NCI-H748 (cell line): ENCODE measurements around the gene FAM25A.
"Not testable (repeated sequence)": the region's sequence is repeated elsewhere in the genome, so short reads cannot be mapped to it uniquely, and the experiment has no call there.

Experiments used
- DNase-seq: peaks from one replicate; lab custom pipeline; 2025; ENCODE audit not compliant: unreplicated experiment; lab: John Stamatoyannopoulos, UW

Gene FAM25A

DNA sequence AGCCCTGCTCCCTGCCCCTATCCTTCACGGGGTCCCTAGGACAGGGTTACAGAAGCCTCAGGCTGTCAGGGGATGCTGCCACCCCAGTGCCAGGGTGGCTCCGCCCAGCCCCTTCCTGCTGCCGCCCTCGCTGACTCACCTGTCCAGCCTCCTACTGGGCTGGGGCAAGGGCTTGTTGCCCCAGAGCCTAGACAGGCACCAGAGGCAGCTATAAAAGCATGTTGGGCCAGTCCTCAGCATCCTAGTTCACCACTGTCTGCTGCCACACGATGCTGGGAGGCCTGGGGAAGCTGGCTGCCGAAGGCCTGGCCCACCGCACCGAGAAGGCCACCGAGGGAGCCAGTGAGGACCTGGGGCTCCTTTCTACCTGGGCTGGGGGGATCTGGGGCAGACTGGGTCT lies at the start of gene FAM25A:
FAM25A (plus strand) TSS at position 239 of the 400 bp plus-strand sequence; CDS start at position 270, 31 bp downstream.
- DNase-seq = not testable (repeated sequence)

DNA sequence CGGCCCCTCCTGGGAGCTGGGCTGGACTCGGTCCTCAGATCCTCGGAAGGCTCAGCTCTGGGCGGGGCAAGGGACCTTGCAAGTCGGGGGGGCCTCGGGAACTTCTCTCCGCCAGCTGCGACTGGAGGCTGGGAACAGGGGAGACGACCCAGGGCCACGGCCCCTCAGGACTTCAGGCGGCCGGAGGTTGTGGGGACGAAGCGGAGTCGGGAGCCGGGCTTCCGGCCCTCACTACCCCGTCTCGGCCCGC lies 49.2 kb upstream of the FAM25A start:
- no peak for DNase-seq

DNA sequence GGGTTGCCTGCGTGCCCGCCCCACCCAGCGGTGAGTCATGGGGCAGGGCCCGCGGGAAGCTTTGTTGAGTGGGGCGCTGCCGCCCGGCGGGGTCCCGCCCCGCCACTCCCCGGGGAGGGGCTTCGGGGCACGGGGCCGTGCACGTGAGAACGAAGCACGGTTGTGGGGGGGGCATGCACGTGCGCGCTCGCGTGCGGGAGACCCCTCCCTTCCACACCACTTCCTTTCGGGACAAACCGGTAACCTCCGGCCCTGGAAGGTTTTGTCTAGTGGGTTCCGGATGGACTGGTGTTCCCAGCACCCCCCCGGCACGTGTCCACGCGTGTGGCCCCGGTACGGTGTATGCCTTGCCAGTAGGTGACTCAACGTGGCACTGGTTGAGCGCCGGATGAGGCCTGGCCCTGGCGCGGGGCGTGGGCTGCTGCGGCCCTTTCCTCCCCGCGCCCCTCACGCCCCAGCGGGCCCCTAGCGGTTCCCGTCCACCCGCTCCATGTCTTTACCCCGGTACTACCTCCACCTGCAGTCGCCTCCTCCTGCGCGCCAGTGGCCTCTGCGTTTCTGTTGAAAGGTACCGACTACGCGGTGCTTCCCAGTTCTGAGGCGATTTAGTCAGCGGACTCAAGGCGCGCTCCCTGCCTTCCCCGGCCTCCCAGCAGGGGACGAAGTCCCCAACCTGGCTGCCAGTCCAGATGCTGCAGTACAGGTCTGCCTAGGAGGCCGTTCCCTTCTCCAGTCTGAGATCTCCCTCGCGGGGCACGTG lies 48.7 kb upstream of the FAM25A start:
- no peak for DNase-seq

DNA sequence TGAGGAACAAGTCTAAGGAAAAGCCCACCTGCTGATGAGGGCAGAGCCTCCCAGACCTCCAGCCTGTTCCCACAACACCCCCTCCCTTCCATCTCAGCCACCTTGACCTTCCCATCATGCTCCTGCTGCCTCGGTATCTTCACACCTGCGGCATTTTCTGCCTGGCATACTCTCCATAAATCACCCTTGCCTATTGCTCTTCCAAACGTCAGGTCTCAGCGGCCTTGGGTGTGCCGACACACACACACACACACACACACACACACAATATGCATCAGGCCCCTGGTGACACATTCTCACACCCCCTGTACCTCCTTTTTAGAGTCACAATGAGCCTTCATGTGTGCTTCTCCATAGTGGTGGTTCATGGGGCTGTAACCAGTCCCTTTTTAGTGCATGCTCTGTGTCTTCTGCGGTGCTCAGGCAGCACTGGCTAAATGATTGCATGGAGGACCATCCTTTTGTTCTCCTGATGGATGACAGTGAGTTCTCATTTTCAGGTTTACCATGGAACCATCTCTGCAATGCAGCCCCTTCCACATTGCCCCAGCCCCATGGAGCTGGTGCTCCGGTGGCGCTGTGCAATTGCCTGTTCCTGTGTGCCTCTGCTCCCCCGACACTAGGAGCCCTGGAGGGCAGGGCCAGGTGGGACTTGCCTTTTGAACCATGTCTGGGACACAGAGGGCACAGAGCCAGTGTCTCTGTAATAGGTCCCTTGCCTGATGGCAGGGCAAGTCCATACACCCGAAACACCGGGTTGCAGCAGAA lies 47.3 kb upstream of the FAM25A start:
- DNase-seq = no peak

DNA sequence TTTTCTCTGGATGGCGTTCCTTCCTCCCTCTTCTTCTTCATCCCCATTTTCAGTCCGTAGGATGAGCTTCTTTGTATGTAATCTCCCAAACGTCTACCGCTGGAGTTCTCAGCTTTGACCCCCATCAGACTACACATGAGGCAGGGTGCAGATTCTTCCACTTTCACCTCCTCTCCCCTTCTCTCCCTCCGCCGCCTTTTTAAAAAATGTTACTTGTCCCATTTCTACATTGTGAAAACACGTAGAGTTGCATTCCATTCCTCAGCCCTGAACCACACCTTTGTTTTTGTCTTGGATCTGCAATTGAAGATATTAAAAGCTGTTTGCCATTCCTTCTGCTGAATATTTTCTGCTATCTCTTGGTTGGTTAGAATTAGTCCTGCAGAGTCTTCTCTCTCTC lies 45.6 kb upstream of the FAM25A start:
- DNase-seq = no peak

DNA sequence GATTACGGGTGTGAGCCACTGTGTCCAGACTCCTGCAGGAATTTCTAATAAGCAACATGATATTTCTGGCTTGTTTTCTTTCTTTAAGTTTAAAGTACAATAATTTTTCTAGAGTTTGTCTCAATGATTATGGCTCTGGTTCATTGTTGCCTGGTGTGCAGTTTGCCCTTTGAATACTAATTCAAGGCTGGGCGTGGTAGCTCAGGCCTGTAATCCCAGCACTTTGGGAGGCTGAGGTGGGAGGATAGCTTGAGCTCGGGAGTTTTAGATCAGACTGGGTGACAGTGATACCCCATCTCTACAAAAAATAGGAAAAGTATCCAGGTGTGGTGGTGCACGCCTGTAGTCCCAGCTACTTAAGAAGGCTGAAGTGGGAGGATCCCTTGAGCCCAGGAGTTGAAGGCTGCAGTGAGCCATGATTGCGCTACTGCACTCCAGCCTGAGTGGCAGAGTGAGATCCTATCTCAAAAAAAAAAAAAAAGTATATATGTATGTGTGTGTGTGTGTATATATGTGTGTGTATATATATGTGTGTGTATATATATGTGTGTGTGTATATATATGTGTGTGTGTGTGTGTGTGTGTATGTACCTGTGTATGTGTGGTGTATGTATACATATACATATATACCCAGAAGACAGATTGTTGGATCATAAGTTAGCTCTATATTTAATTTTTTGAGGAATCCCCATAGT lies 43.6 kb upstream of the FAM25A start:
- DNase-seq = no peak

DNA sequence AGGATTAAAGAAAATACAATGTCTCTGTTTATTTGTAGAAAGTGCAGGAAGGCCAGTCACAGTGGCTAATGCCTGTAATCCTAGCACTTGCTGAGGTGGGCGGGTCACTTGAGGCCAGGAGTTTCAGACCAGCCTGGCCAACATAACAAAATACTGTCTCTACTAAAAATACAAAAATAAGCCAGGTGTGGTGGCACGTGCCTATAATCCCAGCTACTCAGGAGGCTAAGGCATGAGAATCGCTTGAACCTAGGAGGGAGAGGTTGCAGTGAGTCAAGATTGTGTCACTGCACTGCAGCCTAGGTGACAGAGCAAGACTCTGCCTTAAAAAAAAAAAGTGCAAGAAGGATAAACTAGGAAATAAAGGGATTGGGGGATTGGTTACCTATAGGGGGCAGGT lies 41.6 kb upstream of the FAM25A start:
- DNase-seq = not testable (repeated sequence)

DNA sequence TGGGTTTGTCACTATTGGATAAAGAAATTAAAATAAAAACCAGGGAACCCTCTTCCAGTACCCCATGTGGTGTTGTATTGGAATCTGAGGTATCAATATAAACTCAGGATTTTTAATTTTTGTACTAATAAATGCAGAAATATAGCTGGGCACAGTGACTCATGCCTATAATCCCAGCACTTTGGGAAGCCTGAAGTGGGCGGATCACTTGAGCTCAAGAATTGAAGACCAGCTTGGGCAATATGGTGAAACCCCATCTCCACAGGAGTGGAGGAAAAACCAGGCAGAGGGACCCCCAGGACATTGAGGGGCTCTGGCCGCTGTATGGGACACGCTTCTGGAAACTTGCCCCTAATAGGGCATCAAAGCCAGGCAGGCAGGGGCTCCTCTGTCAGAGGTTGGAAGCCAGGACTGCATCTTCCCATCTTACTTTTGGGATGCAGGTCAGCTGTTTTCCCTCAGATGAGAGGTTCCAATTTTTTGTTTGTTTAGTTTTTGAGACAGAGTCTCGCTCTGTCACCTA lies 40.7 kb upstream of the FAM25A start:
- DNase-seq = no peak

DNA sequence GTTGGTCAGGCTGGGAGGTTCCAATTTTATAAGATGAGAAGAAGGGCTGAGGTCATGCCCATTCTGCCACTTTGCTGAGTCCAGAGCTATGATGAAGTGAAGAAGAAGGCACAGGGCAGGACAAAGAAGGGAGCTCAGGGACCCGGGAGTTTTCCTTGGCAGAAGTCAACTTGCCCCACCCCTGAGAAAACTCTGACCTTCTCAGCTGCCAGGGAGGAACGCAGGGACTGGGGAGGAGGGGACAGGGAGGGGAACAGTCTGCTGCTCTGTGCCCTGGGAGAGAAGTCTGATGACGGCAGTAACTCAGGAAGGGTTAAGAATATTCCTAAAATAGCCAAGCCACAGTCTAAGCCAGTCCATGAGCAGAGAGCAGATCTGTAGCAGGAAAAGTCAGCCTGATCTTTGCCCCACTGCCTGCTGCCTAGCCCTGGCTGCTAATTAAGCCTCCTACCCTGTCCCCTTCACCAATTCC lies 40.1 kb upstream of the FAM25A start:
- DNase-seq = no peak

DNA sequence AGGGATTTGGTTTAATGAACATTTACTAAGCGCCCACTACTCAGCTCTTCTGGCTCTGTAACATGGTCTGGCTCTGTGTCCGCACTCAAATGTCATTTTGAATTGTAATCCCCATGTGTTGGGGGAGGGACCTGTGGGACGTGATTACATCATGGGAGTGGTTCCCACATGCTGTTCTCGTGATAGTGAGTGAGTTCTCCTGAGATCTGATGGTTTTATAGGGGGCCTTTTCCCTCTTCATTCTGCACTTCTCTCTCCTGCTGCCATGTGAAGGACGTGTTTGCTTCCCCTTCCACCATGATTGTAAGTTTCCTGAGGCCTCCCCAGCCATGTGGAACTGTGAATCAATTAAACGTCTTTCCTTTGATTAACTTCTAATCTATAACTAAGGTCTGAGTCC lies 39.1 kb upstream of the FAM25A start:
- DNase-seq = not testable (repeated sequence)

DNA sequence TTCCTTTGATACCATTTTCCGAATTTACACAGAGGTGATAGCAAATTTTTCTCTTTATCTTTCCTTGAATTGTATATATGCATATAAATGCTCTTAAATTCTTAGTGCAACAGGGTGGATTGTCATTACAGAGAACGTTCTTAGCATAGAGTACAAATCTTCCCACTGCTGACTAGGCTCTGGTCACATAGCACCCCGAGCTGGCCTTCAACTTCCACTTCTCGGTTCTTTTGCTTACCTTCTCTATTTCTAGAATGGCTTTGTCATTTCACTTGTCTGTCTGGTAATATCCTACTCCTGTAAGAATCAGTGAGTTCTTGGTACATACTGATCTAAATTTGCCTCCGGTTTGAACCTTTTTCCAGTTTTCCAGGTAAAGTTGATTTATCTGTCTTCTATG lies 38.4 kb upstream of the FAM25A start:
- no peak for DNase-seq

DNA sequence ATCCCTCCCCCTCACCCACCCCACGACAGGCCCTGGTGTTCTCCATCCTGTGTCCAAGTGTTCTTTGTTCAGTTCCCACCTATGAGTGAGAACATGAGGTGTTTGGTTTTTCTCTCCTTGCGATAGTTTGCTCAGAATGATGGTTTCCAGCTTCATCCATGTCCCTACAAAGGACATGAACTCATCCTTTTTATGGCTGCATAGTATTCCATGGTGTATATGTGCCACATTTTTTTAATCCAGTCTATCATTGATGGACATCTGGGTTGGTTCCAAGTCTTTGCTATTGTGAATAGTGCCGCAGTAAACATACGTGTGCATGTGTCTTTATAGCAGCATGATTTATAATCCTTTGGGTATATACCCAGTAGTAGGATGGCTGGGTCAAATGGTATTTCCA lies 35.6 kb upstream of the FAM25A start:
- not testable (repeated sequence) for DNase-seq

DNA sequence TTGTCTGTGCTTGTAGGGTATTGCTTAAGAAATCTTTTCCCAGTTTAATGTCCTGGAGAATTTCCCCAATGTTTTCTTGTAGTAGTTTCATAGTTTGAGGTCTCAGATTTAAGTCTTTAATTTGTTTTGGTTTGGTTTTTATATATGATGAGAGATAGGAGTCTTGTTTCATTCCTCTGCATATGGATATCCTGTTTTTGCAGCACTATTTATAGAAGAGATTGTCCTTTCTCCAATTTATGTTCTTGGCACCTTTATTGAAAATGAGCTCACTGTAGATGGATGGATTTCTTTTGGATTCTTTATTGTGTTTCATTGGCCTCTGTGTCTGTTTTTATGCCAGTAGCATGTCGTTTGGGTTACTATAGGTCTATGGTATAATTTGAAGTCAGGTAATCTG lies 31.6 kb upstream of the FAM25A start:
- no peak for DNase-seq

DNA sequence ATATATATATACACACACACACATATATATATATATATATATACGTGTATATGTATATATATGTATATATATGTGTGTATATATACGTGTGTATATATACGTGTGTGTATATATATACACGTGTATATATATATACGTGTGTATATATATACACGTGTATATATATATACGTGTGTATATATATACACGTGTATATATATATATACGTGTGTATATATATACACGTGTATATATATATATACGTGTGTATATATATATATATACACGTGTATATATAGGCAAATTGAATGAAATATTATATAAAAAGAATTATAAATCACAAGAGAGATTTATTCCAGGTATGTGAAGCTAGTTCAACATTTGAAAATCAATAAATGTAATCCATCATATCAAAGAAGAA lies 28.7 kb upstream of the FAM25A start:
- not testable (repeated sequence) for DNase-seq

DNA sequence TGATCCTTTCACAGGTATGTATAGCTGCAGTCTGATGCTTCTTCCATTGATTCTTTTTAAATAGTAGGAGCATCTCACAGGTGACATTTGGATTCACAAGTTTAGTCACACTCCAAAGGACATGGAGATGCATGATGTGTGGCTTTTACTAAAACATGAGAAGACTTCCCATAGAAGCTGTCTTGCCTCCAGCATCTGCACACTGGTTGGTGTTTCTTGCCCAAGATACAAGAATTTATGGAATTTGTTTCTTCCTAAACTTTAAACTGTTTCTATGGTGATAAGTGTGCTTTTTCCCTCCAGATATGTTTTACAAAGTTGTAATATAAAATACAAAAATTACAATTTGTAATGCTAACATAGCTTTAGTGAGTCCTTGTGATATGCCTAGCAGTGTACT lies 27.6 kb upstream of the FAM25A start:
- DNase-seq = no peak

DNA sequence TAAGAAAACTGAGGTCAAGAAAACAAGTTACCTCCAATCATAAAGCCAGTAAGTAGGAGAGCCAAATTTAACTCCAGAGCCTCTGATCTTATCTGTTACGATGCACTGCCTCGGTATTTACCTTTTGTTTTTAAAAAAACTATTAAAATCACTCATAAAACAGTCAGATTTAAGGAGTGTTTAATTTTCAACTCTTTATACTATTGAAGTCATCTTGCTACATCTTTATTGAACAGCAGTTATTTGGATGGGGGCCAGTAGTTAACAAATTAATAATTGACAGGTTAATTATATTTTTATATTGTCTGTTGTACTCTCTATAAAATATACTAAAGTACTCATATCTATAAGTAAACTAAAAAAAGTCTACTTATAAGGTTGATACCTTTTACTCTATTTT lies 27.2 kb upstream of the FAM25A start:
- no peak for DNase-seq

DNA sequence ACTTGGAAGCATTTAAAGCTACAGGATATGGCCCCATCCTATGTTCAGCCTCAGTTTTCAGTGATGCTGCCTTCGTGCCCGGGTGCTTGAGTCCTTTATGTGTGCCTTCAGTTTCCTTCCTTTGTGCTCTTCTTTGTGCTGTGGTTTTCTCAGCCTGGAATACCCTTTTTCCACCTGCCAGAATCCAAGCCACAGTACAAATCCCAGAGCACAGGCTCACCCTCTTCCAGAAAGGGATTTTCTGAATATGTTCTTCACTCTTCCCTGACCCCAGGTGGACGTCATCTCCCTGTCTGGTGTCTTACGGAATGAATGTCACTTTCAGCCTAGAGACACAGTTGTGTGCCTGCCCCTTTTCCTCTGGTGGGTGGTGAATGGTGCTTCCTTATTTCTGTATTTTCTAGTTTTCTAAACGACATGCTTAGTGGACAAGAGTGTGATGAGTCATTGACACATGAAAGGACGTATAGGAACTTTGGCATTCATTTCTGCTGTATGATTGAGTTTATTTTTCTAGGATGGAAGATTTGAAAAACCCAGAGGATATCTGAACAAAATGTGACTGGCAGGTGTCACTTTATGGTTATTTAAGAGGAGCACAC lies 20.2 kb upstream of the FAM25A start:
- not testable (repeated sequence) for DNase-seq

DNA sequence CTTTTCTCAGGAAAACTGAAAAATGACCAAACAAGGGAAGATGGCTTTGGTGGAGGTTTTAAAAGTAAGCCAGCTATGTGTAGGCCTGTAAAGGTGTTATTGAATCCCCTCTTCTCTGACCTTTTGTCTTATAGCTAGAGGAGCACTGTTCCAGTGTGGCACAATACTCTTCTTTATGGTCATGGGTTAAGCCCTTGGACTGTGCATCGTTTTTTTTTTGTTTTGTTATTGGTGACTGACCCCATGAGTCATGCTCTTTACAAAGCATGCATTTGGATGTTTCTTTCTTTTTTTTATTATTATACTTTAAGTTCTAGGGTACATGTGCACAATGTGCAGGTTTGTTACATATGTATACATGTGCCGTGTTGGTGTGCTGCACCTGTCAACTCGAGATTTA lies 19.6 kb upstream of the FAM25A start:
- DNase-seq = no peak

DNA sequence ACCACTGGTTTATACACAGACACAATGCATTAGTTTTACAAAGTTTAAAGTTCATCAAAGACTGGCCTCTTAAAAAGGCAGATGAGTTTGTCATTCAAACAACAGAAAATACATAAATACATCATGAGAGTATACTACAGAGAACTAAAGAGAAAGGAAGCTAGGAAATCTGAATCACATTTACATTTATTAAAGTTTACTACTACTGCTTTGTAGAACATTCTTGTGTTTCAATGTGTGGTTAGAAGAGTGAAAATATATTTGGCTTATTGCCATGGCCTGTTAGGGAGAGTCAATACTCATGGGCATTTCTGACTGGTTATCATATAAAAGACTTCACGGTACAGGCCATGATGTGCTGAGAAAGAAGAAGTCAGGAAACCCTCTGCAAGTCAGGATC lies 13.0 kb upstream of the FAM25A start:
- not testable (repeated sequence) for DNase-seq

DNA sequence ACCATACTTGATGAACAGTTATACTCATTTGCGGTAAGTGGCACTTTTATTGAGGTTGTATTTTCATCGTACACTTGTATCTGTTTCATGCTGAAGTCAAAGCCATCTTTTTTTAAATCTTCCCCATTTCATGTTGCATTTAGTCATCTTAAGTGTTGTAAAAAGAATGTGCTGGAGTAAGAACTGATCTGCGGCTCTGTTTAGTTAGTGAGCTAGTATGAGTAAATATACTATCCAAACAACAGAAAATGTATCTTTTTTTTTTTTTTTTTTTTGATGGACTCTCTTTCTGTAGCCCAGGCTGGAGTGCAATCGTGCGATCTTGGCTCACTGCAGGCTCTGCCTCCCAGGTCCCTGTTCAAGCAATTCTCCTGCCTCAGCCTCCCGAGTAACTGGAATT lies 12.4 kb upstream of the FAM25A start:
- not testable (repeated sequence) for DNase-seq

DNA sequence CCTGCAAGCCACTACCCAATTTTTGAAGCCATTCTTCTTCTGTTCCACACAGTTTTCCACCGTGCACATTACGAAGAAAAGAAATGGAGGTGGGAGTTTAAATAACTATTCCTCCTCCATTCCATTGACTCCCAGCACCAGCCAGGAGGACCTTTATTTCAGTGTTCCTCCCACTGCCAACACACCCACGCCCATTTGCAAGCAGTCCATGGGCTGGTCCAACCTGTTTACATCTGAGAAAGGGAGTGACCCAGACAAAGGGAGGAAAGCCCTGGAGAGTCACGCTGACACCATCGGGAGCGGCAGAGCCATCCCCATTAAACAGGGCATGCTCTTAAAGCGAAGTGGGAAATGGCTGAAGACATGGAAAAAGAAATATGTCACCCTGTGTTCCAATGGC lies 11.8 kb upstream of the FAM25A start:
- not testable (repeated sequence) for DNase-seq
